Naive thymus-derived CD8-positive, alpha-beta T cell (primary cell): Measurements from ENCODE around the gene DDX23. TPM values are rescaled to one million over a fixed set of nuclear protein-coding genes. Genes with fewer than 3 reads are reported as not detected.
A peak's percentile ranks its signal among the peaks of the same experiment; 100 is the strongest.

ENCODE experiments used
- ATAC-seq, 2 donors: fragments of 150-1000 bp; cut with Tn5 transposase in 1 of 2; sonication (Bioruptor Pico), chemical (Tn5 transposase) in 1 of 2; 1 replicate in 1 of 2; 2 replicates in 1 of 2; pipeline ENCODE4 v1.10.0; 2021; ENCODE audit warnings: mild to moderate bottlenecking in 2 of 2, moderate library complexity in 2 of 2
- POLR2A ChIA-PET: fragments of 350-600 bp; sonication (Branson Sonifier 250); formaldehyde crosslinking; loops from one replicate; lab custom pipeline; 2021; ENCODE audit warnings: antibody characterized with exemption; lab: Charles Lee
- DNase-seq, 10 donors: peaks; one replicate each; pipeline versions ENCODE4 v3.0.0 to v3.0.0-alpha.2; 2020 to 2022
- H3K27ac Mint-ChIP-seq, 10 donors: one replicate each; pipeline ENCODE4 v1.8.0; 2020 to 2022; ENCODE audit warnings: mild to moderate bottlenecking in 10 of 10, mixed read lengths in 10 of 10, moderate library complexity in 4 of 10, inconsistent platforms in 1 of 10
- H3K27me3 Mint-ChIP-seq, 5 donors: one replicate each; pipeline ENCODE4 v1.8.0; 2021 to 2022; ENCODE audit warnings: mixed read lengths in 5 of 5
- H3K36me3 Mint-ChIP-seq, 3 donors: one replicate each; pipeline ENCODE4 v1.8.0; 2020 to 2022; ENCODE audit warnings: mixed read lengths in 3 of 3, mild to moderate bottlenecking in 2 of 3, inconsistent platforms in 1 of 3
- H3K4me1 Mint-ChIP-seq, 4 donors: one replicate each; pipeline ENCODE4 v1.8.0; 2021 to 2022; ENCODE audit warnings: mixed read lengths in 4 of 4
- H3K4me3 Mint-ChIP-seq, 10 donors: one replicate each; pipeline ENCODE4 v1.8.0; 2020 to 2022; ENCODE audit warnings: mild to moderate bottlenecking in 10 of 10, mixed read lengths in 10 of 10, moderate library complexity in 6 of 10, inconsistent platforms in 1 of 10
- H3K9me3 Mint-ChIP-seq, 9 donors: one replicate each; pipeline ENCODE4 v1.8.0; 2020 to 2022; ENCODE audit warnings: mixed read lengths in 9 of 9, mild to moderate bottlenecking in 3 of 9, inconsistent platforms in 1 of 9, moderate library complexity in 1 of 9
- polyA plus RNA-seq, 3 donors: library from polyadenylated mRNA; unstranded; fragments of 300-500 nt; fragmentation: Illumina TruSeq; gene quantifications; one replicate each; pipeline ENCODE4 v1.2.3, GENCODE V29; 2021
- total RNA-seq, 8 experiments: library from RNA in 2 of 8; stranded (reverse) in 2 of 8; gene quantifications; one replicate each; pipeline ENCODE4 v1.2.3 and lab custom pipeline; 2021 to 2026

Gene DDX23
- total and polyA plus RNA-seq, 5 experiments from 2014 or later, result 27.6 to 171 (median 52.2) TPM

GRCh38 chr12:48828841-48829575 lies 23.0 kb downstream of the DDX23 start:
- no peak for ATAC-seq
- no peaks in the 10 kb centered on the region for H3K9me3 Mint-ChIP-seq
- H3K27ac Mint-ChIP-seq, result peak overlapping the region in 3 of 10 donors; percentile 8 to 40 (median 32)
- H3K36me3 Mint-ChIP-seq, result peaks cover 5 to 58% (median 19%) of the 10 kb centered on the region in 3 donors
- peak overlapping the region in 1 of 10 donors; percentile 19 for H3K4me3 Mint-ChIP-seq
- peaks cover 0 to 4% (median 2%) of the 10 kb centered on the region in 4 donors for H3K4me1 Mint-ChIP-seq
- peak in 1 of 10 donors; percentile 26 for DNase-seq
- no peaks in the 10 kb centered on the region for H3K27me3 Mint-ChIP-seq
- POLR2A ChIA-PET, result no interaction called here

GRCh38 chr12:48828293-48828692 lies 23.7 kb downstream of the DDX23 start:
- Mint-ChIP-seq H3K36me3 (peaks cover 5 to 51% (median 16%) of the 10 kb centered on the region in 3 donors), H3K4me3 (no peak overlapping the region), H3K27ac (peak overlapping the region in 2 of 10 donors; percentile 32 to 33), H3K9me3 (no peaks in the 10 kb centered on the region), H3K4me1 (peaks cover 0 to 4% (median 2%) of the 10 kb centered on the region in 4 donors), H3K27me3 (no peaks in the 10 kb centered on the region)
- DNase-seq (no peak), ATAC-seq (no peak)
- POLR2A ChIA-PET, result no interaction called here

GRCh38 chr12:48827513-48828096 lies 24.4 kb downstream of the DDX23 start:
- peak overlapping the region in 1 of 10 donors; percentile 17 for H3K27ac Mint-ChIP-seq
- POLR2A ChIA-PET, result no interaction called here
- peaks cover 0 to 4% (median 2%) of the 10 kb centered on the region in 4 donors for H3K4me1 Mint-ChIP-seq
- H3K36me3 Mint-ChIP-seq, result peaks cover 5 to 44% (median 14%) of the 10 kb centered on the region in 3 donors
- H3K9me3 Mint-ChIP-seq, result no peaks in the 10 kb centered on the region
- ATAC-seq, result no peak
- no peak overlapping the region for H3K4me3 Mint-ChIP-seq
- H3K27me3 Mint-ChIP-seq, result no peaks in the 10 kb centered on the region
- no peak for DNase-seq

- H3K4me1 Mint-ChIP-seq, result peaks cover 0 to 7% (median 2%) of the 10 kb centered on the region in 4 donors
- DNase-seq (no peak), ATAC-seq (no peak)
- POLR2A ChIA-PET, result interaction anchor here (0.8 kb wide), 1 partner anchor 12 kb away, joined by 3 read pairs; no protein-coding TSS in a partner anchor
- peaks cover 5 to 38% (median 9%) of the 10 kb centered on the region in 3 donors for H3K36me3 Mint-ChIP-seq
- H3K27me3 Mint-ChIP-seq, result no peaks in the 10 kb centered on the region
- no peak overlapping the region for H3K4me3 Mint-ChIP-seq
- no peaks in the 10 kb centered on the region for H3K9me3 Mint-ChIP-seq
- no peak overlapping the region for H3K27ac Mint-ChIP-seq
Measured at GRCh38 chr12:48827026-48827425, 24.9 kb downstream of the DDX23 start.

GRCh38 chr12:48826209-48826855 lies 25.6 kb downstream of the DDX23 start:
- Mint-ChIP-seq H3K36me3 (peaks cover 4 to 31% (median 7%) of the 10 kb centered on the region in 3 donors), H3K27ac (peak overlapping the region in 3 of 10 donors; percentile 3 to 64 (median 35)), H3K27me3 (no peaks in the 10 kb centered on the region), H3K4me3 (no peak overlapping the region), H3K4me1 (peaks cover 0 to 7% (median 2%) of the 10 kb centered on the region in 4 donors), H3K9me3 (no peaks in the 10 kb centered on the region)
- POLR2A ChIA-PET, result interaction anchor here (0.8 kb wide), 1 partner anchor 11 kb away, joined by 3 read pairs; no protein-coding TSS in a partner anchor
- ATAC-seq (no peak), DNase-seq (no peak)

- Mint-ChIP-seq H3K4me3 (no peak overlapping the region), H3K27ac (peak overlapping the region in 2 of 10 donors; percentile 1 to 48), H3K36me3 (peaks cover 0 to 17% (median 3%) of the 10 kb centered on the region in 3 donors), H3K4me1 (peaks cover 0 to 5% (median 2%) of the 10 kb centered on the region in 4 donors), H3K27me3 (no peaks in the 10 kb centered on the region), H3K9me3 (no peaks in the 10 kb centered on the region)
- ATAC-seq (no peak), DNase-seq (no peak)
- POLR2A ChIA-PET, result no interaction called here
Measured at GRCh38 chr12:48824905-48825304, 27.1 kb downstream of the DDX23 start.

GRCh38 chr12:48824112-48824511 lies 27.9 kb downstream of the DDX23 start:
- Mint-ChIP-seq H3K27ac (peak overlapping the region in 1 of 10 donors; percentile 1), H3K4me3 (no peak overlapping the region), H3K9me3 (no peaks in the 10 kb centered on the region), H3K36me3 (peaks cover 0 to 9% (median 0%) of the 10 kb centered on the region in 3 donors), H3K4me1 (peaks cover 0 to 5% (median 2%) of the 10 kb centered on the region in 4 donors), H3K27me3 (no peaks in the 10 kb centered on the region)
- POLR2A ChIA-PET, result interaction anchor here (0.6 kb wide), 1 partner anchor 10 kb away, joined by 3 read pairs; no protein-coding TSS in a partner anchor
- no peak for ATAC-seq
- DNase-seq, result no peak

- POLR2A ChIA-PET, result interaction anchor here (0.6 kb wide), 1 partner anchor 11 kb away, joined by 3 read pairs; no protein-coding TSS in a partner anchor
Measured at GRCh38 chr12:48823281-48823680, 28.7 kb downstream of the DDX23 start.

GRCh38 chr12:48822711-48823110 lies 29.3 kb downstream of the DDX23 start:
- ATAC-seq (no peak), DNase-seq (peak in 1 of 10 donors; percentile 28)
- H3K9me3 Mint-ChIP-seq, result no peaks in the 10 kb centered on the region
- no peak overlapping the region for H3K4me3 Mint-ChIP-seq
- POLR2A ChIA-PET, result no interaction called here
- no peaks in the 10 kb centered on the region for H3K36me3 Mint-ChIP-seq
- peak overlapping the region in 1 of 10 donors; percentile 16 for H3K27ac Mint-ChIP-seq
- H3K4me1 Mint-ChIP-seq, result peaks cover 4 to 14% (median 9%) of the 10 kb centered on the region in 4 donors
- no peaks in the 10 kb centered on the region for H3K27me3 Mint-ChIP-seq

More at GRCh38 chr12:48823281-48823680, 28.7 kb downstream of the DDX23 start:
- DNase-seq (no peak), ATAC-seq (no peak)
- peaks cover under 1 to 8% (median 6%) of the 10 kb centered on the region in 4 donors for H3K4me1 Mint-ChIP-seq
- H3K36me3 Mint-ChIP-seq, result peaks cover 0 to under 1% (median 0%) of the 10 kb centered on the region in 3 donors
- H3K27ac Mint-ChIP-seq, result peak overlapping the region in 1 of 10 donors; percentile 16
- no peaks in the 10 kb centered on the region for H3K9me3 Mint-ChIP-seq
- H3K4me3 Mint-ChIP-seq, result no peak overlapping the region
- H3K27me3 Mint-ChIP-seq, result no peaks in the 10 kb centered on the region

GRCh38 chr12:48822139-48822538 lies 29.8 kb downstream of the DDX23 start:
- no peaks in the 10 kb centered on the region for H3K9me3 Mint-ChIP-seq
- ATAC-seq (no peak), DNase-seq (peak in 1 of 10 donors; percentile 36)
- no peak overlapping the region for H3K27ac Mint-ChIP-seq
- H3K4me1 Mint-ChIP-seq, result peaks cover 8 to 20% (median 12%) of the 10 kb centered on the region in 4 donors
- H3K4me3 Mint-ChIP-seq, result no peak overlapping the region
- POLR2A ChIA-PET, result no interaction called here
- no peaks in the 10 kb centered on the region for H3K36me3 Mint-ChIP-seq
- H3K27me3 Mint-ChIP-seq, result peaks cover 0 to 4% (median 0%) of the 10 kb centered on the region in 5 donors

GRCh38 chr12:48819986-48820725 lies 31.8 kb downstream of the DDX23 start:
- Mint-ChIP-seq H3K4me1 (peaks cover 14 to 38% (median 26%) of the 10 kb centered on the region in 4 donors), H3K27ac (peak overlapping the region in 2 of 10 donors; percentile 41 to 63), H3K9me3 (no peaks in the 10 kb centered on the region), H3K36me3 (no peaks in the 10 kb centered on the region), H3K4me3 (peak overlapping the region in 9 of 10 donors; percentile 19 to 92 (median 73)), H3K27me3 (peaks cover 2 to 17% (median 5%) of the 10 kb centered on the region in 5 donors)
- POLR2A ChIA-PET, result no interaction called here
- DNase-seq, result peak in 1 of 10 donors; percentile 14
- no peak for ATAC-seq
